WTC11 (cell line): ENCODE data around the gene HIVEP2. TPM values are rescaled to one million over a fixed set of nuclear protein-coding genes. Genes with fewer than 3 reads are reported as not detected.

Experiments used
- ATAC-seq: fragments of 200-7000 bp; cut with Tn5 transposase; 2 replicates; pipeline ENCODE4 v1.10.0; 2021; ENCODE audit warnings: mild to moderate bottlenecking, moderate library complexity
- CTCF ChIA-PET: fragments of 300-600 bp; sonication (Branson Sonifier 250); formaldehyde crosslinking; loops from one replicate; lab custom pipeline; 2021; ENCODE audit warnings: antibody characterized with exemption; lab: Charles Lee
- POLR2A ChIA-PET: fragments of 350-600 bp; sonication (Branson Sonifier 250); formaldehyde crosslinking; loops from one replicate; lab custom pipeline; 2021; ENCODE audit warnings: antibody characterized with exemption; lab: Charles Lee
- DNase-seq: peaks from one replicate; pipeline ENCODE4 v3.0.0; 2021; ENCODE audit warnings: low spot score
- H3K27ac Mint-ChIP-seq: 2 replicates; pipeline ENCODE4 v1.8.0; 2021; ENCODE audit warnings: mixed read lengths
- H3K27me3 Mint-ChIP-seq: 2 replicates; pipeline ENCODE4 v1.8.0; 2021; ENCODE audit warnings: low read depth, mild to moderate bottlenecking, moderate library complexity, mixed read lengths
- H3K36me3 Mint-ChIP-seq: 2 replicates; pipeline ENCODE4 v1.8.0; 2021; ENCODE audit warnings: mixed read lengths
- H3K4me1 Mint-ChIP-seq: 2 replicates; pipeline ENCODE4 v1.8.0; 2022; ENCODE audit warnings: mixed read lengths
- H3K4me3 Mint-ChIP-seq: 2 replicates; pipeline ENCODE4 v1.8.0; 2021; ENCODE audit warnings: mild to moderate bottlenecking, moderate library complexity, mixed read lengths
- H3K9me3 Mint-ChIP-seq: 2 replicates; pipeline ENCODE4 v1.8.0; 2021; ENCODE audit warnings: mixed read lengths
- ATF2 ChIP-seq: sonication (generic); formaldehyde crosslinking; IDR thresholded peaks from 2 replicates; pipeline ENCODE4 v1.8.1; 2022; ENCODE audit warnings: low read depth, missing genetic modification reagents, borderline replicate concordance
- ATF3 ChIP-seq: sonication (generic); formaldehyde crosslinking; conservative IDR thresholded peaks from 2 replicates; pipeline ENCODE4 v1.8.1; 2022; ENCODE audit warnings: mild to moderate bottlenecking, missing genetic modification reagents
- ELF4 ChIP-seq: sonication (generic); formaldehyde crosslinking; IDR thresholded peaks from 2 replicates; pipeline ENCODE4 v1.8.1; 2022; ENCODE audit warnings: low read depth, mild to moderate bottlenecking, moderate library complexity, missing genetic modification reagents
- JAZF1 ChIP-seq: fragments of 250-450 bp; sonication (Bioruptor Pico); IDR thresholded peaks from 2 replicates; pipeline ENCODE4 v1.9.0; 2021; ENCODE audit warnings: moderate library complexity, mild to moderate bottlenecking, inconsistent platforms
- MXD4 ChIP-seq: fragments of 250-450 bp; sonication (Bioruptor Pico); IDR thresholded peaks from 2 replicates; pipeline ENCODE4 v1.8.0; 2021; ENCODE audit warnings: mild to moderate bottlenecking, moderate library complexity, borderline replicate concordance
- MYBL2 ChIP-seq: sonication (generic); formaldehyde crosslinking; IDR thresholded peaks from 2 replicates; pipeline ENCODE4 v1.8.1; 2023; ENCODE audit warnings: mild to moderate bottlenecking, moderate library complexity, missing genetic modification reagents
- SMAD3 ChIP-seq: sonication (generic); formaldehyde crosslinking; IDR thresholded peaks from 2 replicates; pipeline ENCODE4 v1.8.0; 2022; ENCODE audit warnings: missing genetic modification reagents, mild to moderate bottlenecking, borderline replicate concordance
- TCF7 ChIP-seq: sonication (generic); formaldehyde crosslinking; IDR thresholded peaks from 2 replicates; pipeline ENCODE4 v1.8.0; 2022; ENCODE audit warnings: mild to moderate bottlenecking, low read depth, missing genetic modification reagents, moderate library complexity
- ZNF232 ChIP-seq: sonication (generic); formaldehyde crosslinking; IDR thresholded peaks from 2 replicates; pipeline ENCODE4 v1.8.0; 2022; ENCODE audit warnings: mild to moderate bottlenecking, missing genetic modification reagents
- total RNA-seq: library from RNA; stranded (reverse); gene quantifications from 3 replicates; pipeline ENCODE4 v1.2.3, GENCODE V29; 2021
- TF ChIP-seq, protein P1 (sequence below): sonication (generic); formaldehyde crosslinking; IDR thresholded peaks from 2 replicates; pipeline ENCODE4 v1.8.1; 2023; ENCODE audit warnings: mild to moderate bottlenecking, missing genetic modification reagents
- TF ChIP-seq, protein P2 (sequence below): sonication (generic); formaldehyde crosslinking; IDR thresholded peaks from 2 replicates; pipeline ENCODE4 v1.8.0; 2022; ENCODE audit warnings: missing genetic modification reagents
- TF ChIP-seq, protein P3 (sequence below): sonication (generic); formaldehyde crosslinking; IDR thresholded peaks from 2 replicates; pipeline ENCODE4 v1.8.1; 2023; ENCODE audit warnings: mild to moderate bottlenecking, moderate library complexity, missing genetic modification reagents
- TF ChIP-seq, protein P4 (sequence below): sonication (generic); formaldehyde crosslinking; IDR thresholded peaks from 2 replicates; pipeline ENCODE4 v1.8.0; 2023; ENCODE audit warnings: missing genetic modification reagents
- TF ChIP-seq, protein P5 (sequence below): fragments of 250-450 bp; sonication (Bioruptor Pico); IDR thresholded peaks from 2 replicates; pipeline ENCODE4 v1.8.0; 2021; ENCODE audit warnings: mild to moderate bottlenecking

HIVEP2 gene
- total RNA-seq, 1 experiment from 2014 or later, result 11.5 TPM

- TF ChIP-seq, protein P1, sequence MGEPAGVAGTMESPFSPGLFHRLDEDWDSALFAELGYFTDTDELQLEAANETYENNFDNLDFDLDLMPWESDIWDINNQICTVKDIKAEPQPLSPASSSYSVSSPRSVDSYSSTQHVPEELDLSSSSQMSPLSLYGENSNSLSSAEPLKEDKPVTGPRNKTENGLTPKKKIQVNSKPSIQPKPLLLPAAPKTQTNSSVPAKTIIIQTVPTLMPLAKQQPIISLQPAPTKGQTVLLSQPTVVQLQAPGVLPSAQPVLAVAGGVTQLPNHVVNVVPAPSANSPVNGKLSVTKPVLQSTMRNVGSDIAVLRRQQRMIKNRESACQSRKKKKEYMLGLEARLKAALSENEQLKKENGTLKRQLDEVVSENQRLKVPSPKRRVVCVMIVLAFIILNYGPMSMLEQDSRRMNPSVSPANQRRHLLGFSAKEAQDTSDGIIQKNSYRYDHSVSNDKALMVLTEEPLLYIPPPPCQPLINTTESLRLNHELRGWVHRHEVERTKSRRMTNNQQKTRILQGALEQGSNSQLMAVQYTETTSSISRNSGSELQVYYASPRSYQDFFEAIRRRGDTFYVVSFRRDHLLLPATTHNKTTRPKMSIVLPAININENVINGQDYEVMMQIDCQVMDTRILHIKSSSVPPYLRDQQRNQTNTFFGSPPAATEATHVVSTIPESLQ, result no peak
- TF ChIP-seq, protein P2, sequence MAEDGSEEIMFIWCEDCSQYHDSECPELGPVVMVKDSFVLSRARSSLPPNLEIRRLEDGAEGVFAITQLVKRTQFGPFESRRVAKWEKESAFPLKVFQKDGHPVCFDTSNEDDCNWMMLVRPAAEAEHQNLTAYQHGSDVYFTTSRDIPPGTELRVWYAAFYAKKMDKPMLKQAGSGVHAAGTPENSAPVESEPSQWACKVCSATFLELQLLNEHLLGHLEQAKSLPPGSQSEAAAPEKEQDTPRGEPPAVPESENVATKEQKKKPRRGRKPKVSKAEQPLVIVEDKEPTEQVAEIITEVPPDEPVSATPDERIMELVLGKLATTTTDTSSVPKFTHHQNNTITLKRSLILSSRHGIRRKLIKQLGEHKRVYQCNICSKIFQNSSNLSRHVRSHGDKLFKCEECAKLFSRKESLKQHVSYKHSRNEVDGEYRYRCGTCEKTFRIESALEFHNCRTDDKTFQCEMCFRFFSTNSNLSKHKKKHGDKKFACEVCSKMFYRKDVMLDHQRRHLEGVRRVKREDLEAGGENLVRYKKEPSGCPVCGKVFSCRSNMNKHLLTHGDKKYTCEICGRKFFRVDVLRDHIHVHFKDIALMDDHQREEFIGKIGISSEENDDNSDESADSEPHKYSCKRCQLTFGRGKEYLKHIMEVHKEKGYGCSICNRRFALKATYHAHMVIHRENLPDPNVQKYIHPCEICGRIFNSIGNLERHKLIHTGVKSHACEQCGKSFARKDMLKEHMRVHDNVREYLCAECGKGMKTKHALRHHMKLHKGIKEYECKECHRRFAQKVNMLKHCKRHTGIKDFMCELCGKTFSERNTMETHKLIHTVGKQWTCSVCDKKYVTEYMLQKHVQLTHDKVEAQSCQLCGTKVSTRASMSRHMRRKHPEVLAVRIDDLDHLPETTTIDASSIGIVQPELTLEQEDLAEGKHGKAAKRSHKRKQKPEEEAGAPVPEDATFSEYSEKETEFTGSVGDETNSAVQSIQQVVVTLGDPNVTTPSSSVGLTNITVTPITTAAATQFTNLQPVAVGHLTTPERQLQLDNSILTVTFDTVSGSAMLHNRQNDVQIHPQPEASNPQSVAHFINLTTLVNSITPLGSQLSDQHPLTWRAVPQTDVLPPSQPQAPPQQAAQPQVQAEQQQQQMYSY, result no peak
- no peak for TF ChIP-seq ATF2 (CRISPR knock-in tag)
Observed at GRCh38 chr6:142897659-142898058, 47.3 kb downstream of the HIVEP2 start (continued).

DNA sequence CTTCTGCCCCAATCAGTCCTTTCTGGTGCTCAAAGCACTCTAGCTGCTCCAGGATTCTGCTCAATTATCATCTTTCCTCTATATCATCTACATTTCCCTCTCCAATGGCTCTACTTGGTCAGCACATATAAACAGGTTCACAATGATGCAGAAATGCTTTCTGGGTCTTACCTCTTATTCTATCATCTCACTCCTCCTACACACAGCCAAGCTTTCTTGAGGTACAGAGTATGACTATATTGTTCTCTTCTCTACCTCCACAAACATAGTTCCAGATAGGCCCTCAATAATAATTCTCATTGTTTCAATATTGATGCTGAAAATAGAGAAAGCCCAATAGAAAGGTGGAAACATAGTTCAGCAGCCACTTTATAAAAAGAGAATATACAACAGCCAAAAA is 48.2 kb downstream of the HIVEP2 start:
- TF ChIP-seq TCF7 (CRISPR knock-in tag) (no peak), ATF3 (CRISPR knock-in tag) (no peak)
- TF ChIP-seq, all 79 proteins: peak for 0
- H3K9me3 Mint-ChIP-seq, result no peaks in the 10 kb centered on the region
- ATAC-seq, result no peak
- peaks cover 17% of the 10 kb centered on the region for H3K4me1 Mint-ChIP-seq
- no peak for DNase-seq
- no peak overlapping the region for H3K4me3 Mint-ChIP-seq
- ChIA-PET CTCF (no interaction called here), POLR2A (no interaction called here)
- H3K27ac Mint-ChIP-seq, result no peak overlapping the region
- no peaks in the 10 kb centered on the region for H3K27me3 Mint-ChIP-seq
- no peaks in the 10 kb centered on the region for H3K36me3 Mint-ChIP-seq

GRCh38 chr6:142893088-142893487 is 51.9 kb downstream of the HIVEP2 start:
- Mint-ChIP-seq H3K27me3 (no peaks in the 10 kb centered on the region), H3K36me3 (no peaks in the 10 kb centered on the region), H3K9me3 (no peaks in the 10 kb centered on the region), H3K4me1 (peaks cover 15% of the 10 kb centered on the region), H3K27ac (no peak overlapping the region), H3K4me3 (no peak overlapping the region)
- POLR2A ChIA-PET, result no interaction called here
- no peak for ATAC-seq
- no peak for DNase-seq
- CTCF ChIA-PET, result no interaction called here
- TF ChIP-seq, protein P3, sequence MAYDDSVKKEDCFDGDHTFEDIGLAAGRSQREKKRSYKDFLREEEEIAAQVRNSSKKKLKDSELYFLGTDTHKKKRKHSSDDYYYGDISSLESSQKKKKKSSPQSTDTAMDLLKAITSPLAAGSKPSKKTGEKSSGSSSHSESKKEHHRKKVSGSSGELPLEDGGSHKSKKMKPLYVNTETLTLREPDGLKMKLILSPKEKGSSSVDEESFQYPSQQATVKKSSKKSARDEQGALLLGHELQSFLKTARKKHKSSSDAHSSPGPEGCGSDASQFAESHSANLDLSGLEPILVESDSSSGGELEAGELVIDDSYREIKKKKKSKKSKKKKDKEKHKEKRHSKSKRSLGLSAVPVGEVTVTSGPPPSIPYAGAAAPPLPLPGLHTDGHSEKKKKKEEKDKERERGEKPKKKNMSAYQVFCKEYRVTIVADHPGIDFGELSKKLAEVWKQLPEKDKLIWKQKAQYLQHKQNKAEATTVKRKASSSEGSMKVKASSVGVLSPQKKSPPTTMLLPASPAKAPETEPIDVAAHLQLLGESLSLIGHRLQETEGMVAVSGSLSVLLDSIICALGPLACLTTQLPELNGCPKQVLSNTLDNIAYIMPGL (CRISPR knock-in tag), result no peak
- TF ChIP-seq ELF4 (no peak), MXD4 (CRISPR knock-in tag) (no peak), MYBL2 (no peak), ZNF232 (CRISPR knock-in tag) (no peak), SMAD3 (CRISPR knock-in tag) (no peak), JAZF1 (CRISPR knock-in tag) (no peak)
- TF ChIP-seq, protein P4, sequence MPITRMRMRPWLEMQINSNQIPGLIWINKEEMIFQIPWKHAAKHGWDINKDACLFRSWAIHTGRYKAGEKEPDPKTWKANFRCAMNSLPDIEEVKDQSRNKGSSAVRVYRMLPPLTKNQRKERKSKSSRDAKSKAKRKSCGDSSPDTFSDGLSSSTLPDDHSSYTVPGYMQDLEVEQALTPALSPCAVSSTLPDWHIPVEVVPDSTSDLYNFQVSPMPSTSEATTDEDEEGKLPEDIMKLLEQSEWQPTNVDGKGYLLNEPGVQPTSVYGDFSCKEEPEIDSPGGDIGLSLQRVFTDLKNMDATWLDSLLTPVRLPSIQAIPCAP (CRISPR knock-in tag), result no peak
- TF ChIP-seq, protein P5, sequence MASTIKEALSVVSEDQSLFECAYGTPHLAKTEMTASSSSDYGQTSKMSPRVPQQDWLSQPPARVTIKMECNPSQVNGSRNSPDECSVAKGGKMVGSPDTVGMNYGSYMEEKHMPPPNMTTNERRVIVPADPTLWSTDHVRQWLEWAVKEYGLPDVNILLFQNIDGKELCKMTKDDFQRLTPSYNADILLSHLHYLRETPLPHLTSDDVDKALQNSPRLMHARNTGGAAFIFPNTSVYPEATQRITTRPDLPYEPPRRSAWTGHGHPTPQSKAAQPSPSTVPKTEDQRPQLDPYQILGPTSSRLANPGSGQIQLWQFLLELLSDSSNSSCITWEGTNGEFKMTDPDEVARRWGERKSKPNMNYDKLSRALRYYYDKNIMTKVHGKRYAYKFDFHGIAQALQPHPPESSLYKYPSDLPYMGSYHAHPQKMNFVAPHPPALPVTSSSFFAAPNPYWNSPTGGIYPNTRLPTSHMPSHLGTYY (CRISPR knock-in tag), result no peak
